Measurements from ENCODE around the gene TAF11L8. TPM values are rescaled to one million over a fixed set of nuclear protein-coding genes. Genes with fewer than 3 reads are reported as not detected.
"Not testable (repeated sequence)": the region's sequence is repeated elsewhere in the genome, so short reads cannot be mapped to it uniquely, and the experiment has no call there.

TAF11L8 gene
- total RNA-seq = not detected

- H3K27me3 ChIP-seq; H3K4me3 ChIP-seq; H3K27ac ChIP-seq; intact Hi-C loops (cut with DNase I); H3K36me3 ChIP-seq; H3K4me1 ChIP-seq; H3K9ac ChIP-seq (ENCODE audit: low read depth in 2 of 2, low read length in 2 of 2); DNase-seq; H3K9me3 ChIP-seq: not testable (repeated sequence)
Measured at GRCh38 chr5:17590860-17591259, at the start of gene TAF11L8. TAF11L8 (minus strand) TSS chr5:17590960.

GRCh38 chr5:17634160-17634559 is 43.4 kb upstream of the TAF11L8 start, which contains the start of gene TAF11L14:
TAF11L14 (plus strand) TSS chr5:17634460.
- Histone ChIP-seq H3K9ac (ENCODE audit: low read depth in 2 of 2, low read length in 2 of 2) (no peak within 1 kb of the TSS), H3K4me3 (no peak within 1 kb of the TSS), H3K36me3 (no peaks in the 10 kb centered on the region), H3K9me3 (no peaks in the 10 kb centered on the region), H3K27me3 (no peaks in the 10 kb centered on the region), H3K27ac (no peak within 1 kb of the TSS), H3K4me1 (no peaks in the 10 kb centered on the region)
- intact Hi-C loops (cut with DNase I) = no loop called here
- DNase-seq = no peak
- no peak for TF ChIP-seq CTCF (IDR thresholded peaks at IDR 0.05)

GRCh38 chr5:17631788-17632187 is 41.0 kb upstream of the TAF11L8 start, which contains the start of gene TAF11L13:
TAF11L13 (plus strand) TSS chr5:17632088.
- H3K4me3 ChIP-seq; H3K4me1 ChIP-seq; H3K9me3 ChIP-seq; H3K36me3 ChIP-seq; intact Hi-C loops (cut with DNase I); H3K27me3 ChIP-seq; DNase-seq; H3K27ac ChIP-seq; H3K9ac ChIP-seq (ENCODE audit: low read depth in 2 of 2, low read length in 2 of 2): not testable (repeated sequence)

- Histone ChIP-seq H3K4me1 (no peaks in the 10 kb centered on the region), H3K27ac (no peak overlapping the region), H3K4me3 (no peak overlapping the region), H3K36me3 (no peaks in the 10 kb centered on the region), H3K27me3 (no peaks in the 10 kb centered on the region), H3K9me3 (no peaks in the 10 kb centered on the region), H3K9ac (ENCODE audit: low read depth in 2 of 2, low read length in 2 of 2) (no peak overlapping the region)
- intact Hi-C loops (cut with DNase I) = no loop called here
- no peak for TF ChIP-seq CTCF (IDR thresholded peaks at IDR 0.05)
- DNase-seq = no peak
Measured at GRCh38 chr5:17625686-17626085, 34.9 kb upstream of the TAF11L8 start.

- no peaks in the 10 kb centered on the region for H3K9me3 ChIP-seq
- H3K4me3 ChIP-seq = no peak overlapping the region
- DNase-seq = no peak
- no peaks in the 10 kb centered on the region for H3K36me3 ChIP-seq
- H3K27ac ChIP-seq = no peak overlapping the region
- TF ChIP-seq CTCF (IDR thresholded peaks at IDR 0.05) = no peak
- H3K9ac ChIP-seq (ENCODE audit: low read depth in 2 of 2, low read length in 2 of 2) = no peak overlapping the region
- intact Hi-C loops (cut with DNase I) = no loop called here
- no peaks in the 10 kb centered on the region for H3K27me3 ChIP-seq
- no peaks in the 10 kb centered on the region for H3K4me1 ChIP-seq
Measured at GRCh38 chr5:17620627-17621026, 29.9 kb upstream of the TAF11L8 start.

- Histone ChIP-seq H3K9ac (ENCODE audit: low read depth in 2 of 2, low read length in 2 of 2) (no peak overlapping the region), H3K4me3 (no peak overlapping the region), H3K27me3 (no peaks in the 10 kb centered on the region), H3K36me3 (no peaks in the 10 kb centered on the region), H3K9me3 (no peaks in the 10 kb centered on the region), H3K27ac (no peak overlapping the region), H3K4me1 (no peaks in the 10 kb centered on the region)
- TF ChIP-seq CTCF (IDR thresholded peaks at IDR 0.05) = no peak
- DNase-seq = no peak
- intact Hi-C loops (cut with DNase I) = no loop called here
Measured at GRCh38 chr5:17619354-17619753, 28.6 kb upstream of the TAF11L8 start.

All from colonic mucosa (tissue), 4 donors.